Suprapubic skin (tissue), 3 donors: Measurements from ENCODE around the gene ANKRD36B.
"Not testable (repeated sequence)": the region's sequence is repeated elsewhere in the genome, so short reads cannot be mapped to it uniquely, and the experiment has no call there.

ENCODE experiments used
- POLR2A ChIP-seq, 2 donors: fragments of 450-650 bp; IDR thresholded peaks; one replicate each; pipeline ENCODE4 v1.6.1; 2017; ENCODE audit warnings: antibody characterized with exemption in 2 of 2, mild to moderate bottlenecking in 2 of 2, moderate library complexity in 2 of 2
- TF ChIP-seq, protein P1 (sequence below), 2 donors: fragments of 200-600 bp in 1 of 2; fragments of 450-650 bp in 1 of 2; sonication (generic) in 1 of 2; IDR thresholded peaks; one replicate each; pipeline ENCODE4 v1.5.1; 2016 to 2019; ENCODE audit warnings: antibody characterized with exemption in 2 of 2, mild to moderate bottlenecking in 1 of 2, moderate library complexity in 1 of 2

DNA sequence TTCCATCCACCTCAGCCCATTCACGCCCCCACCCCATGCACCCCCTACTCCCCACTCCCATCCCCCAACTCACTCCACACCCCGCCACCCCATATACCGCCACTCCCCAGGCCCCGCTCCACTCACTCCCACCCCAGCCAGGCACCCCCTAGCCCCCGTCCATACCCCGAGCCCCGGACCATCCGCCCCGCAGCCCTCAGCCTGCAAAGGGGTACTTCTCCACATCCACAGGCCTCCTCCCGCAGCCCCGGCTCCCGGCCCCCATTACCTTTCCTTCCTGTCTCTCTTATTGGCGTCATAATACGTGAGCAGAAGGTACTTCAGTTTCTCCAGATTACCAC lies 450 bp downstream of the ANKRD36B start:
- not testable (repeated sequence) for TF ChIP-seq POLR2A (IDR thresholded peaks at IDR 0.05)
- TF ChIP-seq, protein P1, sequence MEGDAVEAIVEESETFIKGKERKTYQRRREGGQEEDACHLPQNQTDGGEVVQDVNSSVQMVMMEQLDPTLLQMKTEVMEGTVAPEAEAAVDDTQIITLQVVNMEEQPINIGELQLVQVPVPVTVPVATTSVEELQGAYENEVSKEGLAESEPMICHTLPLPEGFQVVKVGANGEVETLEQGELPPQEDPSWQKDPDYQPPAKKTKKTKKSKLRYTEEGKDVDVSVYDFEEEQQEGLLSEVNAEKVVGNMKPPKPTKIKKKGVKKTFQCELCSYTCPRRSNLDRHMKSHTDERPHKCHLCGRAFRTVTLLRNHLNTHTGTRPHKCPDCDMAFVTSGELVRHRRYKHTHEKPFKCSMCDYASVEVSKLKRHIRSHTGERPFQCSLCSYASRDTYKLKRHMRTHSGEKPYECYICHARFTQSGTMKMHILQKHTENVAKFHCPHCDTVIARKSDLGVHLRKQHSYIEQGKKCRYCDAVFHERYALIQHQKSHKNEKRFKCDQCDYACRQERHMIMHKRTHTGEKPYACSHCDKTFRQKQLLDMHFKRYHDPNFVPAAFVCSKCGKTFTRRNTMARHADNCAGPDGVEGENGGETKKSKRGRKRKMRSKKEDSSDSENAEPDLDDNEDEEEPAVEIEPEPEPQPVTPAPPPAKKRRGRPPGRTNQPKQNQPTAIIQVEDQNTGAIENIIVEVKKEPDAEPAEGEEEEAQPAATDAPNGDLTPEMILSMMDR (IDR thresholded peaks at IDR 0.05), result not testable (repeated sequence)
